T-helper 2 cell treated with Interferon-gamma antibody and Interleukin-4, amounts not matched to agents 100 ng/mL and 5 ng/mL, for 36 hours (primary cell): ENCODE data around the gene SMTN. TPM values are rescaled to one million over a fixed set of nuclear protein-coding genes. Genes with fewer than 3 reads are reported as not detected.
"Not testable (repeated sequence)": the region's sequence is repeated elsewhere in the genome, so short reads cannot be mapped to it uniquely, and the experiment has no call there.

Experiments used
- intact Hi-C: fragments of 100-400 bp; cut with micrococcal nuclease; formaldehyde crosslinking; loops from one replicate; pipeline ENCODE4 v1.15.1; 2023
- total RNA-seq: library from RNA; stranded (reverse); gene quantifications from 2 replicates; pipeline ENCODE4 v1.2.3, GENCODE V29; 2022

SMTN gene
- total RNA-seq, 1 donor from 2014 or later, result 28.6 TPM

DNA sequence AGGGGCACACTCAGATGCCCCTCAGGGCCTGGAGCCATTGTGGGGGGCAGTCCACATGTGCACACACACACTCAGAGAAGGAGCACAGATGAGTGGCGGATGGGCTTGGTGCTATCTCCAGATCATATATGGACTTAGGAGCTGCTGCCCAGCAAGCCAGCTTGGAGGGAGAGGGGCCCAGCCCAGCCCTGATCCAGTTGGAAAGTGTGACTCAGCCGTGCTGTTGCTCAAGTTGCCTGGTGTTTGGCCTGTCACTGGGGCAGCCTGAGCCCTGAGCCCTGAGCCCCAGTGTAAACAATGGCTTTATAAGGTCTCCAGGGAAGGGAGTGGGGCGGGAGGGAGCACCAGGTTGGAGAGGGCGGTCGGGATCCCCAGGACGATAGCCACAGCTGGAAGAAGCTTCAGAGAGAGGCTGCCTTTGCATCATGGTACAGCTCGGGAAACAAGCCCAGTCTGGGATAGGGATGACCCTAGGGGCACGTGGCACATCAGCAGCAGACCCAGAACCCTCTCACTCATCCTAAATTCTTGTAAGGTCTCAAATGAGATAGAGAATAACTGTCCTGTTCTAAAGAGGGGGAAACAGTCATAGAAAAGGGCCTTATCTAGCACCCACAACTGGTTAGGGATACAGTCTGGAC, 21.4 kb downstream of the SMTN start:
- intact Hi-C loops, result no loop called here

GRCh38 chr22:31103111-31103510, 22.0 kb downstream of the SMTN start:
- intact Hi-C loops, result no loop called here

DNA sequence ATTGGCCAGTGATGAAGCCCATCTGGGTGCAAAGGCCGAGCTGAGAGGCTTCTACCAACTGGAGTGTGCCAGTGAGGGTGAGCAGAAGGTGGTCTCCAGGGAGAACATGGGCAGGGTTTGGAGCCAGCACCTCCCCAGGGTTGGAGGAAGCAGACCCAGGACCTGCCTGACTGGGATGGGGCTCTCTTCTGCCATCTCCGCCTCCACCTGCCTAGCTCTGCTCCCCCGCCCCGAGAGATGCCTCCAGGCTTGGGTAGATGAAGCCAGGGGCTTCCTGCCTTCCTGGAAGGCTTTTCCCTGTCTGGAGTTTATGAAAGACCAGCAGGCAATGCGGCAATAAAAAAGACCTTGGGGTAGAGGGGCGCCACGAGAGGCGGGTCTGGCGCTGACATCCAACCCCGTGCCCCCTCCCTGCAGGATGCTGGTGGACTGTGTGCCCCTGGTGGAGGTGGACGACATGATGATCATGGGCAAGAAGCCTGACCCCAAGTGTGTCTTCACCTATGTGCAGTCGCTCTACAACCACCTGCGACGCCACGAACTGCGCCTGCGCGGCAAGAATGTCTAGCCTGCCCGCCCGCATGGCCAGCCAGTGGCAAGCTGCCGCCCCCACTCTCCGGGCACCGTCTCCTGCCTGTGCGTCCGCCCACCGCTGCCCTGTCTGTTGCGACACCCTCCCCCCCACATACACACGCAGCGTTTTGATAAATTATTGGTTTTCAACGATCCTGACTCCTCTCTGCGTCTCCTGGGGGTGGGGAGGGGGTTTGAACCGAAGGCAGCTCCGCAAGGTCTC, 23.0 kb downstream of the SMTN start:
- intact Hi-C loops, result no loop called here

DNA sequence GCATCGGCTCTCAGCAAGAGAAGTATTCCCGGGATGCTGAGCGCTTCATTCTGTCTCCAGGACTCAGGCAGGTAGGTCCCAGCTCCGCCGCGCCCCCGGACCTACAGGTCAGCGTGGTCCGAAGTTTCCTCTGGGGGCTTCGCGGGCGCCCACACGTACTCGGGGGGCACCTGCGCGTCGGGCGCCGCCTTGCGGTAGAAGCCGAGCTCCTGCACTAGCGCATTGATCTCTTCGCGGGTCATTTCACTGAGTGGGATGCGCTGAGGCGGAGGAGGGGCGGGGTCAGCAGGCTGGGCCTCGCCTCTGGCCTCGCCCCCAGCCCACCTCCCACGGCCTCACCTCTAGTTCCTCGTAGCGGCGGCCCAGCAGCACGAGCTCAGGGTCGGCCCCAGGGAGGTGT, 23.8 kb downstream of the SMTN start:
- intact Hi-C loops, result loop anchor here (5.0 kb wide), 2 partner anchors 107 to 207 kb away; partner anchors contain the start of gene LIMK2

- intact Hi-C loops, result loop anchor here (5.0 kb wide), 2 partner anchors 107 to 207 kb away; partner anchors contain the start of gene LIMK2
Observed at GRCh38 chr22:31105282-31105929, 24.3 kb downstream of the SMTN start.

GRCh38 chr22:31106001-31106571, 25.0 kb downstream of the SMTN start:
- intact Hi-C loops, result loop anchor here (2.0 to 5.0 kb wide), 3 partner anchors 106 to 206 kb away; partner anchors contain the start of gene LIMK2

GRCh38 chr22:31106731-31107177, 25.6 kb downstream of the SMTN start:
- intact Hi-C loops, result loop anchor here (1.0 to 5.0 kb wide), 4 partner anchors 22 to 206 kb away; partner anchors contain the start of gene LIMK2

DNA sequence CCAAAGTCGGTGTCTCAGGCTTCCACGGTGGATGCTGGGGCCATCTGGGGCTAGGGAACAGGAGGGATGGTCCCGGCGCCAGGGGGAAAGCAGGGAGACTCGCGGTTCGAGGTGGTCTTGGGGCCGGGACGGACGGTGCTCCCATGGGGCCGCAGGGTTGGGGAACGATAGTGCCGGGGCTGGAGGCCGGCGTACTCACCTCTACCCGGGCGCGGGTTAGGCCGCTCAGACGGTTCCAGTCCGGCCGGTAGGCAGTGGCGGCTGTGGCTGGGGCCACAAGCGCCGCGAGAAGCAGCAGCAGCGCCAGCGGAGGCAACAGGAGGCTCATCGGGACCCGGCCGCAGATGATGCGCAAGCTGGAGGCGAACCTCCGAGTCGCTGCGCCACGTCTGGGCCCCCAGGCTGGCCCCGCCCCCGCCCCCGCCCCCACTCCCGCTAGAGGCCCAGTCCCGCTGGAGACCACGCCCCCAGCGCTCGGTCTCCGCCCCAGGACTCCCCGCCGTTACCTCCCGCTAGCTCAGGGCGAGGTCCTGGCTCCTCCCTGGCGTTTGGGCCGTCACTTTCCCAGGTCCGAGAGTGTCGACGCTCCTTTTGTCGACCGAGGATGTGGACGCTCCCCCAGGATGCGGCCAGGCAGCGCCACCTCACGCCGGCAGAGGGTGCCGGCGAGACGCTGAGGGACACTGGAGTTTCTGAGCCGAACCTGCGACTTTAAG, 26.2 kb downstream of the SMTN start, which contains the start of gene SELENOM:
Gene SELENOM, minus strand, starts transcription at position 391 of the 716 bp plus-strand sequence. Its CDS starts 63 bp downstream, at position 328.
- intact Hi-C loops, result loop anchor here (1.0 to 5.0 kb wide), 4 partner anchors 23 to 205 kb away; partner anchors contain the start of gene LIMK2

- intact Hi-C loops, result loop anchor here (1.0 to 5.0 kb wide), 4 partner anchors 24 to 204 kb away; partner anchors contain the start of gene LIMK2
Observed at GRCh38 chr22:31107894-31108218, 26.7 kb downstream of the SMTN start.

DNA sequence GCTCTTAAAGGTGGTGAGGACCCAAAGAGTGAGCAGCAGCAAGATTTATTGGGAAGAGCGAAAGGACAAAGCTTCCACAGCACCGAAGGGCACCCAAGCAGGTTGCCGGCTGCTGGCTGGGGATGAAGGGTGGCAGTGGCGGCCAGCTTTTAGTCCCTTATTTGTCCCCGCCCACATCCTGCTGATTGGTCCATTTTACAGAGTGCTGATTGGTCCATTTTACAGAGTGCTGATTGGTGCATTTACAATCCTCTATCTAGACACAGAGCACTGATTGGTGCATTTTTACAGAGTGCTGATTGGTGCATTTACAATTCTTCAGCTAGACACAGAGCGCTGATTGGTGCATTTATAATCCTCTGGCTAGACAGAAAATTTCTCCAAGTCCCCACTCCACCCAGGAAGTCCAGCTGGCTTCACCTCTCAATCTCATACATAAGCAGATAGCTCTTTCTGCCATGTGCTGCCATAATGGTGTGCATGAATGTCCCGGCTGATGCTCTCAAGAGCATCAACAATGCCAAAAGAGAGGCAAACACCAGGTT, 31.5 kb downstream of the SMTN start:
- intact Hi-C loops, result not testable (repeated sequence)

DNA sequence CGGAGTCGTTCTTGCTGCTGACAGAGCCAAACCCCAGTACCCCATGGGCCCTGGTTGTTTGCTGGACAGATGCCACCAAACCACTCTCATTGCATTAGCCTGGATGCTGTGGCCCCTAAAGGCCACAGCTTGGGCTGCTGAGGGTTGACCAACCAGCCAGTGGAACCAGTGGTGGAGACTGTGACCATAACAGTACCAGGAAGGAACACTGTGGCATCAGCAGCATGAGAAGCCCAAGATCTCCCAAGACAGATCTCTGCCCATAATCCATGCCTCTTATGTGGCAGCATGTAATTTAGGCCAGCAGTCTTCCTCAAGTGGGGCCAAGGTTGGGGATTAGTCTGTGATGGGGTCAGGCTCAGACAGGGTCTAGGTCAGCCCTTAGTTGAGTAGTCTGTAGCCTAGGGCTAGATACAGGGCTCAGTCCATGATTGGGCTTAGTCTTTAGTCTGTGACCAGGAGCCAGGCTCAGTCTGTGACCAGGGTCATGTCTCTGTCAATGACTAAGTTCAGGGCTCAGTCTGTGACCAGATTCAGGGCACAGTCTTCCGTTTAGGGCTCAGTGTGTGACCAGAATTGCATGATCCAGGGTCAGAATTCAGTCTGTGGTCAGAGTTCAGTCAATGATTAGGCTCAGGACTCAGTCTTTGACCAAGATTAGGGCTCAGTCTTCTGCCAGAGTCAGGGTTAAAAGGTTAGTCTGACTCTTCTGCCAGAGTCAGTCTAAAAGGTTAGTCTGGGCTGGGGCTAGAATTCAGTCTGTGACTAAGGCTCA, 37.1 kb downstream of the SMTN start:
- intact Hi-C loops, result no loop called here

- intact Hi-C loops, result no loop called here
Observed at GRCh38 chr22:31119026-31119717, 38.1 kb downstream of the SMTN start.

GRCh38 chr22:31120230-31120629, 39.1 kb downstream of the SMTN start:
- intact Hi-C loops, result no loop called here

- intact Hi-C loops, result no loop called here
Observed at GRCh38 chr22:31120642-31121041, 39.5 kb downstream of the SMTN start.

DNA sequence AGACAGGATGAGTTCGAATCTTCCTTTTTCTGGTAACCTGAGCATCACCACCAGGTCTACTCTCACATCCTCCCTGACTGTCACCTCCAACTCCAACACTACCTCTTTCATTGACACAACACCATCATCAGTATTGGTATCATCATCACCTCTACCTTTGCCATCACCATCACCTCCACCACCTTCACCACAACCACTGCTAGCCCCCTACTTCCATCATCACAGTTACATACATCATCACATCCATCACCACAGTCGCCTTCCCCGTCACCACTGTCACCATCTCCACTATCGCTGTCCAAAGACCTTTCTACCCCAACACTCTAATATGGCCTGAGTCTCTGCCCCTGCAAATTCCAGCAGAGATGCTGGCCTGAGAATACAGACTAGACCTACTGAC, 40.3 kb downstream of the SMTN start:
- intact Hi-C loops, result no loop called here

DNA sequence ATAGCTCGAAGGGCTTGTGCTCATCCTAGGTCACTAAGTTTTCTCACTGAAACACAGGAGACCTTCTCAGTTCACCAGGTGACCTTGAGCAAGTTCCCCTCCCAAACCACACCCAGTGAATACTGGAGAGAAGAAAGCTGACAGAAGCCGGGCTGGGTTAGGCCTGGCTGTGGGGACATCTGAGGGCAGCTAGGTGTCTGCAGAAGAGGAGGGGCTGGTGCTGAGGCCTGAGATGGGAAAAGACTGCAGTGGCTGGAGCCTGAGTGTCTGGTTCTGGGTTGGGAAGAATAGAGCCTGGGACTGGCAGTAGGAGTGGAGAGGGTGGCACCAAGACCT, 41.0 kb downstream of the SMTN start:
- intact Hi-C loops, result no loop called here

DNA sequence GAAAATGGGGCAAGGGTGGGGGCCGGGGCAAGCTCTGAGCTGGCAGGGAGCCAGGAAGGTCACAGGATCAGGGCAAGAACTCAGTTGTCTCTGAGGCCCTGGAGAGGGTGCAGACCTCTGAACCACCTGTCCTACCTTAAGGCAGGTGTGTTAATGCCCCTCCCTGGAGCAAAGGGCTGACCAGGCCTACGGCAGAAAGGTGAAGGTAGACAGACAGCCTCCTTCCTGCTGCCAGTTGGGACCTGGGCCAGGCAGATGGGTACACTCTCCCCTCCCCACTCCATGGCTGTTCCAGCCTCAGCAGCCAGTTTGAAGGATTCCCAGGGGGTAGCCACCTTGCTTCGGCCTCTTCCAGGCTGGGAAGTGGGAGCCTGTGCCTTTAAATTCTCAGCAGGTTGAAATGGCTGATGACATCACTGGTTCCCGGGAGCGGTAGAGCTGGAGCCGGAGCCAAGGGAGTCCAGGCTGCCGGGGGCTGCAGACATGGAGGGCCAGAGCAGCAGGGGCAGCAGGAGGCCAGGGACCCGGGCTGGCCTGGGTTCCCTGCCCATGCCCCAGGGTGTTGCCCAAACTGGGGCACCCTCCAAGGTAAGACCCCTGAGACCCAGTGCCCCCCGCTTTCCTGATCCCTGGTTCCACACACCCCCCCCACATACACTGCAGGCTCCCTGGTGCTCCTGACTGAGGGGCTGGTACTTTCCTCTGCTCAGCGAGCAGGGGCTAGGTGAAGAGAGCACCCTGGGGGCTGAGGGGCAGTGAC, 41.6 kb downstream of the SMTN start, which contains the start of gene INPP5J:
Gene INPP5J, plus strand, starts transcription at position 435 of the 760 bp plus-strand sequence. Its CDS starts 49 bp downstream, at position 484.
- intact Hi-C loops, result no loop called here

GRCh38 chr22:31123292-31123602, 42.1 kb downstream of the SMTN start:
- intact Hi-C loops, result no loop called here
